ENCODE data around the gene TUB. TPM values are rescaled to one million over a fixed set of nuclear protein-coding genes. Genes with fewer than 3 reads are reported as not detected.

Gene TUB
- total and polyA plus RNA-seq, 2 of the 13 experiments (the other 11 are each of a cell fraction or from before 2014, with no cell fraction given) = 4.3 to 5.6 TPM

DNA sequence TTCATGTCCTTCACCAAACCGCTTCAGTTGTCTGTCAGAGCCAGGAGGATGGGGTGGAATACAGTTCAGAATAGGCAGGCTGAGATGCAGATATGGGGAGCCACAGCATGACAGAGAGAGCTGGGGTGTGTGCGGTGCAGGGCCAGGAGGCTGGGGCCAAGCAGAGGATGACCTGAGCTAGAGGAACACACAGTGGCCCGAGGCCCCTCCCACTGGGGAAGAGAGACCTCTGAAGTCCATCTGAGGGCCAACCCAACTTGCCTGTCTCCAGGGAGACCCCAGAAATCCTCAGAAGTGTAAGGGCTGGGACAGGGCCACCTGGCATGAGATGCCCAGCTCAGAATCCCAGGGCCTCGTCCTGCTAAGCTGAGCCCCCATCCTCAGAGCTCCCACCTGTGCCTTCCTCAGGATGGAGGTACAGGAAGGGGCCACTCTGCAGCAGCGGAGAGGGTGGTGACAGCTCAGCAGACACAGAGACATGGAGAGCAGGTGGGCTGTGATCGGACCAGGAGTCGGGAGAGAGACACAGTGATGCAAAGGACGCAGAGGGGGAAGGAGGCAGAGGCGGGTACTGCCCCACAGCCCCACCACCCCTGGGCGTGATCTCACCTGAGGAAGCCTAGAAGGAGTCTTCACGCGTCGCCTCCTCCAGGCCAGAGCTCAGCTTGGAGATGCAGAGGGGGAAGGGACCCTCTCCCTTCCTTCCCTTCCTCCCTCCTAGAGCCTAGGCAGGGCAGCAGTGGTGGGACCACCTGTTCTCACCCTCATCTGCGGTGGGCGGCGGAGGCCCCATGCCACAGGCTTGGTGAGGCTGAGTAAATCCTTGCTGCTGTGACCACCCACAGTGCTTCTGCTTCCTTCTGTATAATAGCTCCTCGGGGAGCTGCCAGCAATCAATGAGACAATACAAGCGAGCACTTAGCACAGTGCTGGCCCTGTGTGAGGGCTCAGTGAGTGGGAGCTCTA, 9.1 kb upstream of the TUB start:
- Histone ChIP-seq H2AFZ (ENCODE audit: low read length) (no peak overlapping the region), H3K4me2 (ENCODE audit: low read depth, low read length) (no peak overlapping the region), H3K27ac (ENCODE audit: extremely low read length, insufficient read depth, low read length) (no peak overlapping the region), H3K9me3 (ENCODE audit: low read length) (no peaks in the 10 kb centered on the region), H4K20me1 (ENCODE audit: insufficient read depth, low read length) (no peaks in the 10 kb centered on the region; the same call in 1 of the 2 replicates), H3K9ac (ENCODE audit: insufficient read depth, low read depth, low read length) (no peak overlapping the region), H3K79me2 (ENCODE audit: insufficient read depth, low read length) (no peaks in the 10 kb centered on the region), H3K4me1 (ENCODE audit: insufficient read depth, low read length) (peaks cover 14% of the 10 kb centered on the region), H3K27me3 (ENCODE audit: control insufficient read depth in 1 of 2, insufficient read depth in 2 of 2, low read length in 2 of 2) (peaks cover 0 to 27% of the 10 kb centered on the region in 2 experiments; a peak in 4 of 5 replicates), H3K4me3 (replicated peaks in 1 of 3; ENCODE audit: insufficient read depth in 1 of 3, low read depth in 2 of 3, low read length in 3 of 3) (no peak overlapping the region), H3K36me3 (replicated peaks in 1 of 2; ENCODE audit: control insufficient read depth in 1 of 2, insufficient read depth in 2 of 2, low read length in 2 of 2) (no peaks in the 10 kb centered on the region)
- FAIRE-seq (no peak), ATAC-seq (no peak), DNase-seq (ENCODE audit: low spot score) (no peak)
- intact Hi-C loops (cut with micrococcal nuclease; ENCODE audit: unreplicated experiment) (no loop called here), in situ Hi-C loops (cut with HindIII; ENCODE audit: extremely low pct_ligation_motif_present, low pct_unique_long_range_greater_than_20kb) (no loop called here)
- BruUV-seq (replicated peaks) = no TSS peak
- ChIA-PET POLR2A (no interaction called here), CTCF (ENCODE audit: low intra/inter-chr PET ratio, low total read pairs) (no interaction called here)
- 23% methylated on average over 10 of the region's 18 CpGs for WGBS (ENCODE audit: low lambda C conversion rate)
- TF ChIP-seq, protein P1, sequence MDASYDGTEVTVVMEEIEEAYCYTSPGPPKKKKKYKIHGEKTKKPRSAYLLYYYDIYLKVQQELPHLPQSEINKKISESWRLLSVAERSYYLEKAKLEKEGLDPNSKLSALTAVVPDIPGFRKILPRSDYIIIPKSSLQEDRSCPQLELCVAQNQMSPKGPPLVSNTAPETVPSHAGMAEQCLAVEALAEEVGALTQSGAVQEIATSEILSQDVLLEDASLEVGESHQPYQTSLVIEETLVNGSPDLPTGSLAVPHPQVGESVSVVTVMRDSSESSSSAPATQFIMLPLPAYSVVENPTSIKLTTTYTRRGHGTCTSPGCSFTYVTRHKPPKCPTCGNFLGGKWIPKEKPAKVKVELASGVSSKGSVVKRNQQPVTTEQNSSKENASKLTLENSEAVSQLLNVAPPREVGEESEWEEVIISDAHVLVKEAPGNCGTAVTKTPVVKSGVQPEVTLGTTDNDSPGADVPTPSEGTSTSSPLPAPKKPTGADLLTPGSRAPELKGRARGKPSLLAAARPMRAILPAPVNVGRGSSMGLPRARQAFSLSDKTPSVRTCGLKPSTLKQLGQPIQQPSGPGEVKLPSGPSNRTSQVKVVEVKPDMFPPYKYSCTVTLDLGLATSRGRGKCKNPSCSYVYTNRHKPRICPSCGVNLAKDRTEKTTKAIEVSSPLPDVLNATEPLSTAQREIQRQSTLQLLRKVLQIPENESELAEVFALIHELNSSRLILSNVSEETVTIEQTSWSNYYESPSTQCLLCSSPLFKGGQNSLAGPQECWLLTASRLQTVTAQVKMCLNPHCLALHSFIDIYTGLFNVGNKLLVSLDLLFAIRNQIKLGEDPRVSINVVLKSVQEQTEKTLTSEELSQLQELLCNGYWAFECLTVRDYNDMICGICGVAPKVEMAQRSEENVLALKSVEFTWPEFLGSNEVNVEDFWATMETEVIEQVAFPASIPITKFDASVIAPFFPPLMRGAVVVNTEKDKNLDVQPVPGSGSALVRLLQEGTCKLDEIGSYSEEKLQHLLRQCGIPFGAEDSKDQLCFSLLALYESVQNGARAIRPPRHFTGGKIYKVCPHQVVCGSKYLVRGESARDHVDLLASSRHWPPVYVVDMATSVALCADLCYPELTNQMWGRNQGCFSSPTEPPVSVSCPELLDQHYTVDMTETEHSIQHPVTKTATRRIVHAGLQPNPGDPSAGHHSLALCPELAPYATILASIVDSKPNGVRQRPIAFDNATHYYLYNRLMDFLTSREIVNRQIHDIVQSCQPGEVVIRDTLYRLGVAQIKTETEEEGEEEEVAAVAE (CRISPR knock-in tag; IDR thresholded peaks at IDR 0.05; ENCODE audit: borderline replicate concordance) = no peak
- TF ChIP-seq ZNF263 (CRISPR knock-in tag; IDR thresholded peaks at IDR 0.05) (no peak), RCOR2 (CRISPR knock-in tag; IDR thresholded peaks at IDR 0.05) (no peak), ELF4 (CRISPR knock-in tag; IDR thresholded peaks at IDR 0.05; ENCODE audit: borderline replicate concordance) (no peak), ZNF652 (CRISPR knock-in tag; IDR thresholded peaks at IDR 0.05; ENCODE audit: borderline replicate concordance, low read depth) (no peak), ZNF569 (CRISPR knock-in tag; IDR thresholded peaks at IDR 0.05; ENCODE audit: borderline replicate concordance) (no peak), ISX (CRISPR knock-in tag; conservative IDR thresholded peaks at IDR 0.05) (no peak), WIZ (CRISPR knock-in tag; IDR thresholded peaks at IDR 0.05) (no peak), ZNF556 (CRISPR knock-in tag; IDR thresholded peaks at IDR 0.05; ENCODE audit: borderline replicate concordance) (no peak), ZNF10 (CRISPR knock-in tag; IDR thresholded peaks at IDR 0.05; ENCODE audit: borderline replicate concordance, low read depth) (no peak)
- TF ChIP-seq, protein P2, sequence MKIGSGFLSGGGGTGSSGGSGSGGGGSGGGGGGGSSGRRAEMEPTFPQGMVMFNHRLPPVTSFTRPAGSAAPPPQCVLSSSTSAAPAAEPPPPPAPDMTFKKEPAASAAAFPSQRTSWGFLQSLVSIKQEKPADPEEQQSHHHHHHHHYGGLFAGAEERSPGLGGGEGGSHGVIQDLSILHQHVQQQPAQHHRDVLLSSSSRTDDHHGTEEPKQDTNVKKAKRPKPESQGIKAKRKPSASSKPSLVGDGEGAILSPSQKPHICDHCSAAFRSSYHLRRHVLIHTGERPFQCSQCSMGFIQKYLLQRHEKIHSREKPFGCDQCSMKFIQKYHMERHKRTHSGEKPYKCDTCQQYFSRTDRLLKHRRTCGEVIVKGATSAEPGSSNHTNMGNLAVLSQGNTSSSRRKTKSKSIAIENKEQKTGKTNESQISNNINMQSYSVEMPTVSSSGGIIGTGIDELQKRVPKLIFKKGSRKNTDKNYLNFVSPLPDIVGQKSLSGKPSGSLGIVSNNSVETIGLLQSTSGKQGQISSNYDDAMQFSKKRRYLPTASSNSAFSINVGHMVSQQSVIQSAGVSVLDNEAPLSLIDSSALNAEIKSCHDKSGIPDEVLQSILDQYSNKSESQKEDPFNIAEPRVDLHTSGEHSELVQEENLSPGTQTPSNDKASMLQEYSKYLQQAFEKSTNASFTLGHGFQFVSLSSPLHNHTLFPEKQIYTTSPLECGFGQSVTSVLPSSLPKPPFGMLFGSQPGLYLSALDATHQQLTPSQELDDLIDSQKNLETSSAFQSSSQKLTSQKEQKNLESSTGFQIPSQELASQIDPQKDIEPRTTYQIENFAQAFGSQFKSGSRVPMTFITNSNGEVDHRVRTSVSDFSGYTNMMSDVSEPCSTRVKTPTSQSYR (CRISPR knock-in tag; IDR thresholded peaks at IDR 0.05; ENCODE audit: borderline replicate concordance) = no peak
- TF ChIP-seq, protein P3, sequence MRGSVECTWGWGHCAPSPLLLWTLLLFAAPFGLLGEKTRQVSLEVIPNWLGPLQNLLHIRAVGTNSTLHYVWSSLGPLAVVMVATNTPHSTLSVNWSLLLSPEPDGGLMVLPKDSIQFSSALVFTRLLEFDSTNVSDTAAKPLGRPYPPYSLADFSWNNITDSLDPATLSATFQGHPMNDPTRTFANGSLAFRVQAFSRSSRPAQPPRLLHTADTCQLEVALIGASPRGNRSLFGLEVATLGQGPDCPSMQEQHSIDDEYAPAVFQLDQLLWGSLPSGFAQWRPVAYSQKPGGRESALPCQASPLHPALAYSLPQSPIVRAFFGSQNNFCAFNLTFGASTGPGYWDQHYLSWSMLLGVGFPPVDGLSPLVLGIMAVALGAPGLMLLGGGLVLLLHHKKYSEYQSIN (CRISPR knock-in tag; IDR thresholded peaks at IDR 0.05; ENCODE audit: borderline replicate concordance) = no peak

Data from HepG2 (cell line).